HG03196 (cell line): ENCODE measurements around the gene TTC34.
"Not testable (repeated sequence)": the region's sequence is repeated elsewhere in the genome, so short reads cannot be mapped to it uniquely, and the experiment has no call there.

Source experiments
- ATAC-seq: cut with Tn5 transposase; IDR thresholded peaks from one replicate; pipeline ENCODE4 v1.9.1; 2021; ENCODE audit not compliant: unreplicated experiment

Gene TTC34

DNA sequence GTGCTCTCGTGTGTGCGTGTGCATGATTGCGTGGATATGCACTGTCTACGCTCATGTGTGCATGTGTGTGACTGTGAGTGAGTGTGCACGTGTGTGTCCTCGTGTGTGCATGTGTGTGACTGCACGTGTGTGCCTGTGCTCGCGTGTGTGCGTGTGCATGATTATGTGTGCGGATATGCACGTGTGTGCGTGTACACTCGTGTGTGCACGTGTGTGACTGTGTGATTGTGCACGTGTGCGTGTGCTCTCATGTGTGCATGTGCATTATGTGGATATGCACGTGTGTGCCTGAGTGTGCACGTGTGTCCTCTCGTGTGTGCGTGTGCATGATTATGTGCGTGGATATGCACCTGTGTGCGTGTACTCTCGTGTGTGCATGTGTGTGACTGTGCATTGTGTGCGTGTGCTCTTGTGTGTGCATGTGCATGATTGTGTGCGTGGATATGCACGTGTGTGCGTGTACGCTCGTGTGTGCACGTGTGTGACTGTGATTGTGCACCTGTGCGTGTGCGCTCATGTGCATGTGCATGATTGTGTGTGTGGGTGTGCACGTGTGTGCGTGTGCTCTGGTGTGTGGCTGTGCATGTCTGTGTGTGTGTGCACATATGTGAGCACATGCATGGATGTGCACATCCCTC, 170.9 kb downstream of the TTC34 start:
- no peak for ATAC-seq

DNA sequence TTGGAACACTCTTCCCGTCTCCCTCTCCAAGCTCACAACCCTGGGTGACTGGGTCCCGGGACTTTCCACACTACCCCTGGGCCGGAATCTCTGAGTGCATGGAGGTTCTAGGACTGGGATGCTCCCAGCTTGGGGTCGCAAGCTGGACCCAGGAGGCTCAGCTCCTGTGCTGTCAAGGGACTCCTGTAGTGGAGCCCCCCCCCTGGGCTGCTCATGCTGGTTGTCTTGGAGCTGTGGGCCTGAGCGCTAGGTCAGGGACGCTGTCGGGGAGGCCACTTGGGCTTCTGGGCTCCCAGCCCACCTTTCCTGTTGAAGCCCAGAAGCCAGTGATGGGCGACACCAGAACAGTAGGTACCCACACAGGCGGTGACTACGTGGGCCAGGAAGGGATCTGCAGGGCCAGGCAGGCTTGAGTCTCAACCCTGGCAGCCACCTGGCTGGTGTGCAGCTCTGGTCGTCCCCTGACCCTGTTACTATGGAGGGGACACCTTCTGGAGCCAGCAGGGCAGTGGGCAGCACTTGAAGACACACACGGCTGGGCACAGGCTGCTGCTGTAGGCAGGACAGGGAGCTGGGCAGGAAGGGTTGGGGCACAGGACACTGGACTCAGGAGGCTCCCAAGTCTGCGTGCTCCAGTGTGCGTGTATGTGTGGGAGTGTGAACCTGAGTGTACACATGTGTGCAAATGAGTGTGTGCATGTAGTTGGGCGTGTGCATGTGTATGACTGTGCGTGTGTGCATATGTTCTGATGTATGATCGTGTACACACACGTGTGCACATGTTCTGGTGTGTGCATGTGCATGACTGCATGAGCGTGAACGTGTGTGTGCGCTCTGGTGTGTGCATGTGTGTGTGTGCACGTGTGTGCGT, 171.6 kb downstream of the TTC34 start:
- ATAC-seq, result no peak

DNA sequence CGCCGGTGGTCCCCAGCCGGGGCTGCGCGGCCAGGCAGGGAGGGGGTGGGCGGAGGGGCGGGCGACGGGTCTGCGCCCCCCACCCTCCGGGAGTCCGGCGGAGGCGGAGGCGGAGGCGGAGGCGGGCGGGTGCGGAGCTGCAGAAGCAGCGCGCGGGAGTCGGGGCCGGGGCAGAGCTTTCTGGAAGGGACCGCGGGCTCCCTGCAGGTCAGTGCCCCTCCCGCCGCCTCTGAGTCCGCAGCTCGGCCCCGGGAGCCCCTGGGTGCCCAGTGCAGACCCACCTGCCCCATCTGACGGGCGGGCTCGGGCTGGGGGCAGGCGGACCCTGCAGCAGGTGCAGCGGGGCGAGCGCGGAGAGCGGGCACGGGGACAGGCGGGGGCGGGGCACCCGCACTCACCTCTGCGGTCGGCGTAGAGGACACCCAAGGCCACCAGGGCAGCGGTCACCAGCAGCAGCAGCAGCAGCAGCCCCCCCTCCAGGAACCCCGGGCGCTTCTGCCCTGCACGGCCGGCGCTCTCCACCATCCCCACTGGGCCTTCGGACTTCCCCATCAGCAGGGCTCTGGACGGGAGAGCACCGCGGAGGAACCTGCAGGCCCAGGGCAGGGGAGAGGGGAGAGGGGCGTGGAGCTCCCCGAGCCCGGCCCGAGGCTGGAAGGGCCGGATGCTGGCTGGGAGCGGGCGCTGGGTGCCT, 172.4 kb downstream of the TTC34 start:
- ATAC-seq, result no peak

DNA sequence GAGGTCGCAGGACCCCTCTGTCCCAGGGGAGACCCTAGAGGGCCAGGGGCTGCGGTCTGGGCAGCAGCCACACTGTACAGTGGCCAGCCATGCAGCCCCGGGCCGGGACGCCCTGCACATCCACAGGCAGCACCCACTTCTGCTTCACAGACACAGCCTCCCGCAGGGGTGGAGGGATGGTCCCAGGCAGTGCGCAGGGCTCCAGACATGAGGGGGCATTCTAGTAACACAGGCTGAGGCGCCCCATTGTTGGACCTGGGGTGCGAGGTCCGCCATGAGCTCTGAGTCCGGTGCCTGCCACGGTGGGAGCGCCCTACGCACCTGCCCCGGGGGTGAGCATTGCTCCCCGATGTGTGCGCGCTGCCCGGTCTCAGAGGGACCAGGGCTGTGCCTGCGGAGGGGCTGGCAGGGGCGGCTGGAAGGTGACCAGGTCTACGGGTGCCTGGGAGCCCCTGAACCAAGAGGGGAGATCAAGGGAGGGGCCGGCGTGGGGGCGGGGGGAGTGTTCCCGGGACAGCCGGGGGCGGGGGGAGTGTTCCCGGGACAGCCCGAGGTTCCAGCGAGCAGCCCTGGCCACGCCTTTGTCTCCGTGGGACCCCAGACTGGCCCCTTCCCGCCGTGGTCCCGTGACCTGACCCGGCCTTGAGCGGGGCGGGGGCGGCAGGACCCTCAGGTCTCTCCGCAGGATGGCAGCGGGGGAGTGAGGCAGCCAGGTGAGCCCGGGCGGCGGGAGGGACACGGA, 173.1 kb downstream of the TTC34 start:
- ATAC-seq, result no peak

DNA sequence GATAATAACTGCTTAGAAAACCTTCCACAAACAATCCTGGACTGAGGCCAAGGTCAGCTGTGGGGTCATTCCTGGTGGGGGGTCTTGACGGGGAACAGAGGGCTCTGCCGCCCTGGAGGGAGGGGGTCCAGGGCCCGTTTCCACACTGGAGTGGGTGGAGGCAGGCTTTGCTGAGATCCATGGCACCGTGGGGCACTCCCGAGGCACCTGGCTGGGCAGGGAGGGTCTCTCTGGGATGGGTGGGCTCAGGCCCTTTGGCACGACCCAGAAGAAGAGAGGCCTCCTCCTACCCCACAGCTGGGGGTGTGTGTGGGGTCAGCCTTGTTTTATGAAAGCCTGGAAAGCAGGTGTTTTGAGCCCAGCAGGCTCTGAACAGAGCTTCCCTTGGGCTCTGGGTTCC, 173.7 kb downstream of the TTC34 start:
- no peak for ATAC-seq

DNA sequence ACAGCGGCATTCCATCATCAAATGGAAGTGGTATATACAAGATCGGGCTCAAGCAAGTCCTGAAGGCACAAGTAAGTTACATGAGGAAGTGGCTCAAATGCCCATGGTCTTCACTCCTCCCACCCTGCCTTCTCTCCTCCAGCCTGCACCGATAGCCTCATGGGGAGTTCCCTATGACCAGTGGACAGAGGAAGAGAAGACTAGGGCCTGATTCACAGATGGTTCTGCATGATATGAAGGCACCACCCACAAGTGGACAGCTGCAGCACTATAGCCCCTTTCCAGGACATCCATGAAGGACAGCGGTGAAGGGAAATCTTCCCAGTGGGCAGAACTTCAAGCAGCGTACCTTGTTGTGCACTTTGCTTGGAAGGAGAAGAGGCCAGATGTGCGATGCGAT, 175.7 kb downstream of the TTC34 start:
- ATAC-seq, result not testable (repeated sequence)

DNA sequence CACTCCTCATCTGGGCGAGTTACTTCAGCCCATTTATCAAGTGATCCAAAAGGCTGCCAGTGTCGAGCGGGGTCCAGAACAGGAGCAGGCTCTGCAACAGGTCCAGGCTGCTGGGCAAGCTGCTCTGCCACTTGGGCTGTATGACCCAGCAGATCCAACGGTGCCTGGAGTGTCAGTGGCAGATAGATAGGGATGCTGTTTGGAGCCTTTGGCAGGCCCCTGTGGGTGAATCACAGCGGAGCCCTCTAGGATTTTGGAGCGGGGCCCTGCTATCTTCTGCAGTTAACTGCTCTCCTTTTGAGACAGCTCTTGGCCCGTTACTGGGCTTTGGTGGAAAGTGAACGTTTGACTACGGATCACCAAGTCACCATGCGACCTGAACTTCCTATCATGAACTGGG, 176.2 kb downstream of the TTC34 start:
- no peak for ATAC-seq

DNA sequence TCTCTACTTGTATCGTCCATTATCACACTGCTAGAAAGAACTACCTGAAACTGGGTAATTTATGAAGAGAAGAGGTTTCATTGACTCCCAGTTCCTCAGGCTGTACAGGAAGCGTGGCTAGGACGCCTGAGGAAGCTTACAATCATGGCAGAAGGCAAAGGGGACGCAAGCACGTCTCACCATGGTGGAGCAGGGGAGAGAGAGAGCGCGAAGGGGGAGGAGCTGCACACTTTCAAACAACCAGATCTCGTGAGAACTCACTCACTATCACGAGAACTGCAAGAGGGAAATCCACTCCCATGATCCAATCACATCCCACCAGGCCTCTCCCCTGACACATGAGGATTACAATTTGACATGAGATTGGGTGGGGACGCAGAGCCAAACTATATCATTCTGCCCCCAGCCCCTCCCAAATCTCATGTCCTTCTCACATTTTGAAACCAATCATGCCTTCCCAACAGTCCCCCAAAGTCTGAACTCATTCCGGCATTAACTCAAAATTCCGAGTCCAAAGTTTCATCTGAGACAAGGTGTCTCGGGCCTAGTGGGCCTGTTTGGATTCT, 176.7 kb downstream of the TTC34 start:
- no peak for ATAC-seq

DNA sequence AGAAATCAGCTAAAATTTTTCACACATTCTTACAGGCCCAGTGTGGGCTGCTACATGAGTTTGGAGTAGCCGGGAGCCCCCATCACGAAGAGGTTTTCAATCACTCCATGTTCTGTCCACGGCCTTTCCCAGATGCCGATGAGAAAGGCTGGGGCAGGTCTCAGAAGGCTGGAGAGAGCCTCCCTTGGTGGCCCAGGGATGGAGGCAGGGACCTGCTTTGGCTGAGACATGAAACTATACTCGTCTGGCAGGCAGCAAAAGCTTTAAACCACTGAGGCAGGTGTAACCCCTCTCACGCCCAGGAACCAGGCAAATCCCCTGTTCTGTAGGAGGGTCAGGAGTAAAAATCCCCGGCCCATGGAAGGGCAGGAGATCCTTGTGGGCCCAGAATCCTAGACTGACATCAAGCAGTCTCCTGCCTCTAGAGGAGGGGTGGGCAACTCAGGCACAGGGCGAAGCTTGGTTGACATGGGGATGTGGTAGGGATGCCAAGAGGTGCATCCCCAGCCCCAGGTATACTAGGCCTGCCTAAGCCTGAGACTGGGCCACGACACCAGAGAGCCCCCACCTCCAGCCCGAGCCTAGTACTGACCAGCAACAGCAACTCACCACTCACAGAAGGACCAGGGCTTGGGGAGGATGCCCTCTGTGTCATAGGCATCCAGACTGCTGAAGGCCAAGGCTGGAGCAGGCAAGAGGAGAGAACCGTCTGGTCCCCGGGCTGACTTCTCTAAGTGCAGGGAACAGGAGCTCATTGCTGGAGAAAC, 177.7 kb downstream of the TTC34 start:
- no peak for ATAC-seq

DNA sequence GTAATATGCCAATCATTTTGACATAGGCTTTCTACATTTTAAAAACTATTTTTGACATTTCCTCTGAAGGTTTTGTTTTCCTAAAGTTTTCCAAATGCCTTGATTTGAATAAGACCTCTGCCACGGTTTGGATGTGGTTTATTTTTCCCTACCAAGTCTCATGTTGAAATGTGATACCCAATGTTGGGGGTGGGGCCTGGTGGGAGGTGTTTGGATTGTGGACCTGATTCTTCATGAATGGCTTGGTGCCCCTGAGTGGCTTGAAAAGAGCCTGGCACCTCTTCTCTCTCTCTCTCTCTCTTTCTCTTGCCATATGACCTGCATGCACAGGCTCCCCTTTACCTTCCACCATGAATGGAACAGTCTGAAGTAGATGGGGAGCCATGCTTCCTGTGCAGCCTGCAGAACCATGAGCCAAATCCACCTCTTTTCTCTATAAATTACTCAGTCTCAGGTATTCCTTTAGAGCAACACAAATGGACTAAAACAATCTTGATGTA, 183.5 kb downstream of the TTC34 start:
- ATAC-seq, result no peak

DNA sequence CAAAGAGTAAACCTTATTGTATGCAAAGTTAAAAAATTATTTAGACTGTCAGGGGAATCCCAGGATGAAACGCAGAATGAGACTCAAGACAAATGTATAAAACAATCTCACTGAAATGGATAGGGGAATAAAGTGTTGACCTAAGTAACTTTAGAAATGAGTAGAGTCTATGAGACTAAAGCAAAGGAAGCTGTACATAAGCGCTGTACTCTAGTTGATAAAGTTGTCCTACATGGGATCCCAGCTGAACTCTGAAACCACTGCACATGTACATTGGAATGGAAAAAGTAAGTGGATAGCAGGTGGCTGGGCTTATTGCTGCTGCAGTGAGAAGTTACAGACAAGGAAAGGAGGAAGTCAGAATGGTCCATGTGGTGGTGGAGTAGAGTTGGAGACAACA, 187.3 kb downstream of the TTC34 start:
- no peak for ATAC-seq

DNA sequence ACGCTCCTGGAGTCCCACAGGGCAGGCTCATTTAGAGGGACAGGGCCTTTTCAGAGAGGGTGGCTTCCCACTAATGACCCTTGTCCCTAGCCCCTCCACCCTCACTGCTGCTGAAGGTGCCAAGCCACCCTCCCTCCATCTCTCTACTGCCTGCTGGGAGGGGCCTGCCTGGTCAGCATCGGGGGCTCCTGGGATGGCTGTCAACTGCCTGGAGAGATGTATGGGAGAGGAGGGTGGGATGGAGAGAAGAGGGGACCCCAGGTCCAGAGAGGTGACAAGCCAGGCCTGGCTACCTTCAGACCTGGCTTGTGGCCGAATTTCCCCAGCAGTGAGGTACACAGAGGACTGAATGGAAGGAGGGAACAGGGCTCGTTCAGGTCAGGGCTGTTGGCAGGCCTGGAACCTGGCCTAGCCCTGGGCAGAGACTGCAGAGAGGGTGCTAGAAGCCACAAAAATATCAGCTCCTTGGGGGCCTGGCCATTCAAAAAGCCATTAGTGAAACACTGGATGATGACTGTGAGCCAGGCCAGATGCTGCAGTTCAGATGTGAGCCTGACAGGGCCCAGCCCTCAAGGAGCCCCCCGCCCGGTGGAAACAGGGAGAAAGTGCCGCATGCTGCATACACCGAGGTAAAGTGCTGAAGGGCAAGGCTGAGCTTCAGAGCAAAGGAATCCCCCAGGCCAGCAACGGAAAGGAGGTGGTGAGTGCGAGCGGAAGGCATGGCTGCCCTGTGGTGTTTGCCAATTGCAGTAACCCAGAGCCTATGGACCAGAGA, 188.7 kb downstream of the TTC34 start:
- no peak for ATAC-seq

DNA sequence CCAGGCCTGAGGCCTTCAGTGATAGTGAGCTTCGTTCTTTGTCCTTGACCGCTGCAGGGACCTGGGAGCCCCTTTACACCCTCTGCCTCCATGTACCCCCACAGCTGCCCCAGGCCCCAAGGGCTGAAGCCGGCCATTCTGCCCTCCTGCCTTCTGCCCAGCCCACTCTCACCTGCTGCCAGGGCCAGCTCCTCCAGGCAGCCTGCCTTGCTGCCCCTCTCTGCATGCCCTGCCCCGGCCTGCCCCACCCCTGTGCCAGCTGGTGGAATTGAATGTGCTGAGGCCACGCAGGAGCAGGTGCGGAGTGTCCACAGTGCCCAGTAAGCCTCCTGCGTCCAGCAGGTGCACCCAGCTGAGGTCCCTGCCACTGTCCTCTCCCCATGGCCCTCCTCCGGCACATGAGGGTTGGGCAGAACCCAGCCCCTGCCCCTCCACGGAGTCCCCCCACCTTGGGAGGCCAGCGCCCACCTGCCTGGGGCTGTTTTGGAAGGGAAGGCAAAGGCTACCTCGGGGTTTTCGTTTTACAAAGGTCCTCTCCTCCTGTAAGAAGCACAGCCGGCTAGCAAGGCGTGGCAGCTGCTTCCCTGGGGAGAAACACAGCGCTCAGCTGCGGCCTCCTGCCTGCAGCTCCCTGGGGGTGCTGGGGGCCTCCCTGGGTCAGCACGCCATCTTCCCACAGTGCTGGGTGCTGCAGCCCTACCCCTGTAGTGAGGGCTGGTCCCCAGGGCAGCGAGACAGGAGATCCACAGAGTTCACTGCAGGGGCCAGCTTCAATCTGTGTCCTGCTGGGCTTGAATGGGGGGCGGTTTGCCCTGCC, 189.7 kb downstream of the TTC34 start:
- no peak for ATAC-seq

DNA sequence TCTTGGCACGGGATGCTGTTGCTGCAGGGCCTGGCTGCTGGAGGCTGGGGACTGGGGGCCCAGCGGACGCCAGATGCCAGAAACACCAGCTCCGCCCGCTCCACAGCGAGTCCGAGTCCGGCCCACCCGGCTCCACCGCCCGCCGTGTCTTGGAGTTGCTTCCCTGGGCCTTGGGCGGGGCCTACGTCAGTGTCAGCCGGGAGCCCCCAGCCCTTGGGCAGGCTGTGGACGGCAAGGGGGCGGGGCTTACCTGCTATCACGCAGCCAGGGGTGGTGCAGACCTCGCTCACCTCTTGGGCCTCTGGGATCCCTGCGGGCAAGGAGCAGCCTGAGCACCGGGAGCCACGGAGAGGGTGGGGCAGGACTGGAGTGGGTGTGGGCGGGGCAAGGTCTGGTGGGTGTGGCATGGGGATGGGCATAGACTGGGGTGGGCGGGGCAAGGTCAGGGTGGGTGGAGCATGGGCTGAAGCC, 190.4 kb downstream of the TTC34 start:
- ATAC-seq, result no peak

DNA sequence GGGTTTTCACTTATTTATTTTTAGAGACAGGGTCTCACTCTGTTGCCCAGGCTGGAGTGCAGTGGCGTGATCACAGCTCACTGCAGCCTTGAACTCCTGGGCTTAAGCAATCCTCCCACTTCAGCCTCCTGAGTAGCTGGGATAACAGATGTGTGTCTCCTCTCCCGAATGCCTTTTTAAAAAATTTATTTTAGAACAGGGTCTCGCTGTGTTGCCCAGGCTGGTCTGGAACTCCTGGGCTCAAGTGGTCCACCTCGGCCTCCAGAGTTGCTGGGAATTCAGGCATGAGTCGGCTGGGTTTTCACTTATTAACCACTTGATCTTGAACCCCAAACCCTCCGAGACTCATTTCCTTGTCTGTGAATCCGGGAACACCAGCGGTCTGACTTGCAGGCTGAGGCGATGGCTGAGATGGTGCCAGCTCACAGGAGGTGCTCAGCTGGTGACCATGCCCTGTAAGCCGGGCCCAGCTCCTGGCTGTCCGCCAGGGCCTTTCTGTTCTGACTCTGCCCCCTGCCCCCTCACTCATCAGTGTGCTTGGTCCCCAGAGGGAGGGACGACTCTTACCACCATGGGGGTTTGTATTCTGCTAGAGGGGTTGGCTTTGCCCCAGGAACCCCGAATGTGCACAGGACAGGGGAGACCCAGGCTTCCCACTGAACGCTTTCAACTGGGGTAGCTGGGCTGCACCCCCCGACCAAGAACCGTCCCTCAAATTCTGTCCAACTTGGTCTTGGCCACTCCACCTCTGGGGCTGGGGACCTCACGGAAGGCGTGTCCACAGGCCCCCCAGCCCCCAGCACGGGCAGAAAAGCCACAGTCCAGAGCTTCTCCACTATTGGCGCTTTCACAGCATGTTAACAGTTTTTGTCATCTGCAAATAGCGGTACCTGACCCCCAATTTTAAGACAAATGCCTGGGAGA, 191.2 kb downstream of the TTC34 start:
- no peak for ATAC-seq

DNA sequence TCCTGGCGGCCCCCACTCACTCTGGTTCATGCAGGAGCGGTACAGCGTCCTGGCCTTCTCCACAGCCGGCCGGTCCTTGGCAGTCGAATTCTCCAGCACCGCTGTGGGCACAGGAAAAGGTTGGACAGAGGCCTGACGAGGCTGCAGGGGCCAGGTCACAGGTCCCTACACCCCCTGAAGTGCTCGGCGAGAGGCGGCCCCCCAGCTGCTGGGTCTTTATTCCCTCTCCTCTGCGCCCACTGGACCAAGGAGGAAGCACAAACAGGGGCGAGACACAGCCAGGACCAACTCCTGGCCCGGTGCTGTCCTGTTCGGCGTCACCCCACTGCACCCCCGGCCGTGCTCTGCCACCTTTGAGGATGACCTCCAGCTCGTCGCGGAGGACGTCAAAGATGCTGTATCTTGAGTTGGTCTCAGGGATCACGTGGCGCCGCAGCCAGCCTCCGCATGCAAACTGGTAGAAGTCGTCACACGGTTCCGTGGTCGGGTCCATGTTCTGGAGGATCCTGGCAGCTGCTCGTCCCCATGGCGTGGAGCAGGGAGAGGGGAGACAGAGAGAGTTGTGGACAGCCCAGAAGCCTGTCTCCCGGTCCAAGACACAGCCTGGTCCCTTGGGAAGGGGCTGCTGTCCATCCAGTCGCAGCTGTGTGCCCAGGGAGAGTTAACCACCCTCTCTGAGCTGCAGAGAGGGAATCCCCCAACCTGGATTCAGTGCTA, 192.0 kb downstream of the TTC34 start:
- no peak for ATAC-seq
